COLO668 (cell line): ENCODE results near the gene C10orf67.
"Not testable (repeated sequence)": the region's sequence is repeated elsewhere in the genome, so short reads cannot be mapped to it uniquely, and the experiment has no call there.

Experiments used
- DNase-seq: peaks from one replicate; lab custom pipeline; 2025; ENCODE audit not compliant: unreplicated experiment; lab: John Stamatoyannopoulos, UW

The C10orf67 gene

DNA sequence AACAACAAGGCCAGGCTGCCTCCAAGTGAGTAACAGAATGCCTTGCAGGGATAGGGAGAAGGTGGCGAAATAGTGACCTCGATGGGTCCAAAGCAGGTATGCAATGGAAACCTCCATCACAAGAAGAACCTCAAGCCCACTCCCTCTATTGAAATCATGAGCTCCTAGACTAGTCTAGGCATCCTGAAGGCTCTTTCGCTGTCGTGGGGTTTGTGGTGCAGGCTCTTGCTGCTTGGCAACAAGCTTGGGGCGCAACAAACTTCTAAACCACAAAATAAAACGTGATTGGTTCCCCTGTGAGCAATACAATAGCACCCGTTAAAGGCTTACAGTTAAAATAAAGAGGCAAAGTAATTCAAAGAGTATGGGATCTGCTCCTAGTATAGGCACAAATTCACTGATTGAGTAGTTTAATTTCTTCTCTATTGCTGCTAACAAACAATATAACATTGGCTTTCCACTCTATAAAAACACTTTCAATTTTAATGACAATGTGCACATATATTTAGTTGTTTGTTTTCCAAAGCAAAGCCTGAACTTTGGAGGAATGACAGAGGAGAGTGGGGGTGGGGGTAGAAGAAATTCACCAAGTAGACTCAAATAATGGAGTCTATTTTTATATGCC lies 64.1 kb downstream of the C10orf67 start:
- no peak for DNase-seq

DNA sequence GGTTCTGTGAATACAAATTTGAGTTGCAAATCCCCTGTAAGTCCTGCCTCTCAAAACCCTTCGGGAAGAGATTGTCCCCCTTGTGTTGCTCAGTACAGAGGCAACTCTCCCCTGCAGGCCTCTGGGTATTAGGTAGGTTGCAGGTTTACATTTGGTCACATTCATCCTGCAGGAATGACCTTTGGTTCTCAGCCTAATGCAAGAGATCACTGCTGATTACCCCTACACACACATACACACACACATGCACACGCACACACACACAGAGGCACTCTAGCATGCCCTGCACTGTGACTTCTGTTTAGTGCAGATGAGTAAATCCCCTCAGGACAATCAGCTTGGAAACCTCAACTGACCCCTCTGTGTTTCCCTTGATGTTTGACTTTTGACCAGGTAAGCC lies 69.2 kb downstream of the C10orf67 start:
- DNase-seq: no peak

DNA sequence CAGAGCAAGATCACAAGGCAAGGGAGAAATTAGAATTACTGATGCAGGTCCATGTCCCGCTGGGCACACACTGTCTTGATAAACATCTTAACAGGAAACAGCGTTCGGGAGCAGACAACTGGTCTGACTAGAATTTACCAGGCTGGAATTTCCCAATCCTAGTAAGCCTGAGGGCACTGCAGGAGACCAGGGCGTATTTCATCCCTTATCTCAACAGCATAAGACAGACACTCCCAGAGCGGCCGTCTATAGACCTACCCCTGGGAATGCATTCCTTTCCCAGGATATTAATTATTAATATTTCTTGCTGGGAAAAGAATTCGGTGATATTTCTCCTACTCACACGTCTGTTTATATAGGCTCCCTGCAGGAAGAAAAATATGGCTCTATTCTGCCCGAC lies 70.4 kb downstream of the C10orf67 start:
- not testable (repeated sequence) for DNase-seq

DNA sequence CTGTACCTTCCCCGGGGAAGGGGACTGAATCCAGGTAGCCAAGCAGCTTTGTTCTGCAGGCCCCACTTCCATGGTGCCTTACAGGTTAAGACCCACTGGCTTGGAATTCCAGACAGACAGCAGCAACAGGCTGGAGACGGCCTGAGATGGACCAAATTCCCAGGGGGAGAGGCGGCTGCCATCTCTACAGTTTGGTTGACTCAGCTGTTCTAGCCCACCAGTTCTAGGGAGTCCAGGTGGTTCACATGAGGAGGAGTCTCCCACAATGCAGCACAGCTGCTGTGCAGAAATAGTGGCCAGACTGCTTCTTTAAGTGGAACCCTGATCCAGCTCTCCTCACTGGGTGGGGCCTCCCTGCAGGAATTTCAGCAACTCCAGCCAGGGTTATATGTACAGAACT lies 74.1 kb downstream of the C10orf67 start:
- no peak for DNase-seq

DNA sequence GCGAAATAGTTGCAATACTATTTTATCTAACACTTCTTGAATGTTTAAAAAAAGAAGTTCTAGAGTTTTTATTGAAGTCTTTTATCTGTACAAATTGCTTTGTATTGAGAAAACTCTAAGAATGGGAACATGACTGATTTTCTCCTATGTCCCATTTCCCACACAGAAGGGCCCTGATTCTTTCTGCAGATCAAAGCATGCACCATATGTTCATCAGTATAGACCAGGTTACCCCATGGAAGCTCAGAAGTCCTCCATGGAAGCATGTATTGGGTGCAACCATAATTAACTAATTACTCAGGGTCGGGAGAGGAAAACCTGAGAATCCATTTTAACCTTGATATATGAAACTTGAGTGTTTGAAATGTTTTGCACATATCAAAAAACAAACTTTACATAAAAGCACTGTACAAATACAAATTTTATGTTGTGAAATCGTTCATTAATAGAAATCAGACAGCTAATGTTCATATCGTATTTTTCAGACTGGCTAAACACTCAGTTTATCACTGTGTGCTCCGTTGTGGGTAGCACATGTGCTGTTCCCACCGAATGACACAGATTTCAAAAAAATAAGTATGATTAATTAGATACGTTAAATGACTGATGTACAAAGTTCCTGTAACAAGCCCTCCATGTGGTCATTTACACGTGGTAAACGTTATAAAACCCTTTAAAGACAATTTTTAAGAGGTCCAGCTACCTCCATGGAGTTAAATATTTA lies 81.0 kb downstream of the C10orf67 start:
- DNase-seq: no peak

DNA sequence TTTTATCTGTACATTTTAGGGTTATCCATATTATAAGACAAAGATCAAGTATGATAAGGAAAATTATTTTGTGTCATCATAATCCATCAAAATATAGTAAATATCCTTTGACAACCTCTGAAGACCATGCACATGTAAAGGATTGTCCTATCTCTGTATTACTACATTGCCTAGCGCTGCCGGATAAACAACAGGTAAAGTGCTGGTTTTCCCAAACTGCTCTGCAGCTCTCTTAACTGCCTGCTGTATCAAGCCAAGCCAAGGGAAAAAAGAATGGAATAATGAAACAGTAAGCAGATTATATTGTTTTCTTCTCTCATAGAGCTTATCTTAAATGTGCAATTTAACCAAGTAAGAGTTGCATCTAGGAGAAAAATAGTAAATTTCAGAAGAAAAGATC lies 81.7 kb downstream of the C10orf67 start:
- DNase-seq: no peak

DNA sequence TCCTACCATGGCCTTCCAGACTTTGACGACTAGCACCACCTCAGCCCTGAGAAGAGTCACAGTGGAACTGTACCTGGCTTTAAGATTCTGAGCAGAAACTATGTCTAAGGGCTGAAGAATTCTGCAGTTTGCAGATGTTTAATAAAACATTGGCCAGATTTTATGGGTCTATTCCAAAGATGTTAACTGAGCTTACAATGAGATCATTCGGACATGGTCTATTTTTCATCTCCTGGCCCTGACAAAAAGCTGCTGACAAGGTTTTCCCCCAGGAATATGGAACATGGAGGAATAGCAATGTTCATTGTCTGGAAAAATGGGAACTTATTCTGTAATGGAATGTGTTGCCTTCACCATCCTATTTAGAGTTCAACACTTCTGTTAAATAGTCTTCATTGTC lies 86.1 kb downstream of the C10orf67 start:
- DNase-seq: no peak

DNA sequence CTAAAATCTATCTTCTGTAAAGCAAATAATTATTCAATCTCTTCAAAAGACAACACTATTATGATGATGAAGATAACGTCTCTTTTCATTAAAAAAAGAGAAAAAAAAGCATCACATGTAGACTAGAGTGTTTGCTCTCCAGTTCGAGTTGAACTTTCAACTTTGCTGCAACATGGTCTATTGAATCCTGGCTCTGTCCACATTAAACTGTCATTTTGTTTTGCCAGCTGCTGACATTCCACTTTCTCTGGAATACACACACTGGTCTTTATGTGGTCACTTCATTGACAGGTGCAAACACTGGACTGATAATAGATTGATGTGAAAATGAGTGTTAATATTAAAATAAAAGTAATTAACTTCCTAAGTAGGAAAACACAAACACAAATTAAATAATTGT lies 90.8 kb downstream of the C10orf67 start:
- peak; percentile 13 for DNase-seq

DNA sequence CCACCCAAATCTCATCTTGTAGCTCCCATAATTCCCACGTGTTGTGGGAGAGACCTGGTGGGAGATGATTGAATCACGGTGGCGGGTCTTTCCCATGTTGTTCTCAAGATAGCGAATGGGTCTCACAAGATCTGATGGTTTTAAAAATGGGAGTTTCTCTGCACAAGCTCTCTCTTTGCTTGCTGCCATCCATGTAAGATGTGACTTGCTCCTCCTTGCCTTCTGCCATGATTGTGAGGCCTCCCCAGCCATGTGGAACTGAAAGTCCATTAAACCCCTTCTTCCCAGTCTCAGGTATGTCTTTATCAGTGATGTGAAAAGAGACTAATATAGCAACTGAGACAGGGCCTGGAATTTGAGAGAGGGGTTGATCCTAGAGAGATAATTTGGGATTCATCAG lies 91.7 kb downstream of the C10orf67 start:
- not testable (repeated sequence) for DNase-seq

DNA sequence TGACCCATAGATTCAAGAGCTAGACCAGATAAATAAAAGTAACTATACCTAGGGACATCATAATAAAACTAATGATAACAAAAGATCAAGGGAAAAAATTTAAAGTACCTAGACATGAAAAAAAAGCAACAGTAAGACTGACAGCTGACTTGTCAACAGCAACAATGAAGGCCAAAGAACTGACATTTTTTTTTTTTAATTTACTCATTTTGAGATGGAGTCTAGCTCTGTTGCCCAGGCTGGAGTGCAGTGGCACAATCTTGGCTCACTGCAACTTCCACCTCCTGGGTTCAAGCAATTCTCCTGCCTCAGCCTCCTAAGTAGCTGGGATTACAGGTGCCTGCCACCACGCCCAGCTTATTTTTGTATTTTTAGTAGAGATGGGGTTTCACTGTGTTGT lies 102.8 kb downstream of the C10orf67 start:
- DNase-seq: not testable (repeated sequence)

DNA sequence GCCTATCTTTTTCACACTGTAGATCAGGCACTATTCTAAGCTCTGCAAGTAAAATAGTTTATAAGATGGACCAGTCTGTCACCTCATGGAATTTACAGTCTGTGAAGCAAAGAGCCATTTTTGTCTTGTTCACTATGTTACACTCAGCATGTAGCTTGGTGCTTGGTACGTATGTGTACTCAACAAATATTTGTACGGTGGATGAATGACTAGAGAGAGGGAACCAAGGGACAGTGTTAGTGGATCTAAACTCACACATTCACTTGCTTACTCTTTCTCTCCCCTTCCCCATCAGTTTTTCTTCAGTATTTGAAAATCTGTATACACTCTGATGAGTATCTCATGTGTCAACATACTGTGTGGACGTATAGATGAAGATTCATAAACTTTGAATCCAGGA lies 106.6 kb downstream of the C10orf67 start:
- no peak for DNase-seq

DNA sequence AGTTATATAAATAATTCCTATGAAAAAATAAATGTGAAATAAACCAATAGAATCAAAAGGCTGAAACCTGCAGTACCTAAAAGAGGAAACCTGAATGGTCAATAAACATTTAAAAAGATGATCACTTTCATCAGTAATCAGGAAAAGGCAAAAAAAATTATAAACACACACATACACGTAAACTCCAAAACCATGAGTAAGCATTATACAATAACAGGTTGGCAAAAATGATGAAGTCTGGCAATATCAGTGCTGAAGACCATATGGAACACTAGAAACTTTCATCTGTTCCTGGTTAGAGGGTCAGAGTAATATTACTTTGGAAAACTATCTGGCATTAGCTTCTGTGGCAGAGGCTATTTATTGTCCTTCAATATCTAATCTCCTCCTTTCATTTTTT lies 114.0 kb downstream of the C10orf67 start:
- no peak for DNase-seq

DNA sequence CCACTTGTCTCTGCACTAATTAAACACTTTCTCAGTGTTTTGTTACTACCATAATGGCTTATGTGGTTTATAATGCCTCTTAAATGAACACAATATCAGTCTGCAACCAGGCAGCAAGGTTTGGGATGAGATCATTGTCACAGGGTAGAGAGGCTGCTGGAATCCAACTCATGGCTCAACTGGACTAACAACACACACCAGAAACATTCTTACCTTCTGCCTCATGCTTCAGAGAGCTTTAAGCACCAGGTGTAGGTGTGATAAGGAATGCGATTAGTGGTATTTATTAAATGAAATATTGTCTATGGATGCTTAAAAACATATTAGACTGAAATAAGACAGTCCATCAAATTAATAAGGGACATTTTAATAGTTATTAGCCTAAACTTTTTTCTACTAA lies 127.1 kb downstream of the C10orf67 start:
- no peak for DNase-seq

DNA sequence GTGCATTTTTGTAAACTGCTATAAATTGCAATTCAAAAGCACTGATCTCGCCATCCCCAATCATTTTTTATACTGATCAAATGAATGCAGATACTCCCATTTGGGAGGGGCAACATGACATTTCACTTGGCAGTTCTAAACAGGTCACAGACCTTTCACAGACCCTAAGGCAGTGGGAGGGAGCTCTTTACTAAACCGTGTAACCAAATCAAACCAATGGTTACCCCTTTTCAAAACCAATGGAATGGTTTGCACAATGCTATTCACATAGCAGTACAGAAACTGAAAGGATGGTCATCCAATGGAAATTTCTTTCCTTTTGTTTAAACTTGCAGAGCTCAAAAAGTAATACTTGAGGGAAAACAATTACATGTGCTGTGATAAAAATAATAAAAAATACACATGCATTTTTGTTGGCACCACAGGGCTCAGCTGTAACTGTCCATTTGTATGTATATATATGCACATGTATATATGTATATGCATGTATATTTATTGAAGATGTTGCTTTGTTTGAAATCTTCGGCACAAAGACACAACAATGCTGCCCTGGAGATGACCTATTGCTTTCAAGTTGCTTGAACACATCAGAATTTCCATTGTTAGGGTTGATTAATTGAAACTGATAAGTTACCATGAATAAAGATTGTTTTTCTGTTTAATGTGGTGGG lies 138.5 kb downstream of the C10orf67 start:
- DNase-seq: no peak

DNA sequence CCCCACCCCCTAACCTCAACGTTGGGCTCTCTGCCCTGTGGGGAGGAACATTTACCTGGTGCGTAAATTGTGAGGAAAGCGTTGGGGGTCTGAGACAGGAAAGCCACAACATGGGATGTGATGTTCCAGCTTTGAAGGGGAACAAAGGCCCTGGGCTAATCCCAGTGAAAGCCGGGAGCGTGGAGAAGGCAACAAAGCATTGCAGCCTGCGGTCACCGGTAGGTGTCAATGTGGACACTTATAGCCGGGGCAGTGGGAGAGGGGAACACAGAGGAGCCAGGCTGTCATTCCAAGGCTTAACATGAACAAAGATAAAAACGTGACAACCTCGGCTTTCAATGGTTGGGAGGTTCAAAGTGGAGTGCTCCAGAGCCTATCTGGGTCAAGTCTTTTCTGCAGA lies 139.8 kb downstream of the C10orf67 start:
- no peak for DNase-seq

DNA sequence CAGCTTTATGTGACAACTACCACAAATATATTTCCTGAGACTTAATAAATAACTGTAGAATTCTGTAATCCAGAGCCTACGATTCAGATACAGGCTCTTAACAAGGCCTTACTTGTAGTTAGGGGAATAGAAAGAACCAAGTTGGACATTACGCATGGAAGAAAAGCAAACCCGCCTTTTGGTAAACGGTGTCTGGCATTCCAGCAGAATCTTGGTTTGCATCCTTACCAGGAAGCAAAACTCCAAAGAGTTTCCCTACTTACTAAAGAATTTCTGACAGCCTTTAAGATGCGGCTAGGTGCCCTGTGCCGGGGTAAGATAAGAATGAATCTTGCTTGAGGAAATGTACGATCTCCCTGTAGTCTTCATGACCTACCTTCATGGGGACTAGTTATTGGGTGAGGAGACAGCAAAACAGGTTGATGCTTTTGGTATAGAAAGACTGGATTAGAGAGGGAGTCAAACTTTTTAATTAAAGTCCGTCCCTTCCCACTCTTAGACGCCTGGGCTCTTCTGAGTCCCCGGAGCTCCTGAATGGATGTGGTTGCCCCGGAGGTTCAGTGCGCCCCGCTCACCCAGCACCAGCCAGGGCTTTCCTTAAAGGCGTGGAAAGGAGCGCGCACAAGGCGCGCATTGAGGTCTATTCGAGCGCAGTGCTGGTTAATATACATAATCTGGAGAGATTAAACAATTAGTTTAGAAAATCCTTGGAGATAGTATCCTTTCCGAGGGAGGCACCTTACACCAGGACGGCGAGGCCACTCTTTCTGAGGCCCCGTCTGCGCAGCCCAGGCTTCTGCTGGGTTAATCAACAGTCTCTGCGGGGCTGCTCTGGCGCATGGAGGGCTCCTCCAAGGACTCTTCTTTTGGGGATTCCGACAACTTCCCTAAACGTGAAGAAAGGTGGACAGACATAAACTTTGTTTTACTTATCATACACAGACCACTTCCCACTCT lies 140.9 kb downstream of the C10orf67 start:
- no peak for DNase-seq

DNA sequence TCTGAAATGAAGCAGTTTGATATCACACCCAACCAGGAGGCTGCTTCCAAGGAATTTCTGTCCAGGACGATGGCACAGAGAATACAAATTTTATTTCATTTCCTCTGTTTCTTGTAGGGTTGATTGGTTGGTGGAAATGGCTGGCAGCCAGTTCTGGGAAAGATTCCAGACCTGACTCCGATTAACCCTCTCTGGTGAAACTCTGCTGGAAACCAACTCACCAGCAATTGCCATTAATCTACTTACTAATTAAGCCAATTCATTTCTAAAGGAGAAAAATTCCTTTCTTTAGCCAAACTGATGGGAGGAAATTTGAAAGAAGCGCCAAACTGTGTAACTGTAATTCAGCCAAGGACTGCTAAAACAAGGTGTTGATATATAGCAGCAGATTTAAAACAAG lies 141.8 kb downstream of the C10orf67 start:
- DNase-seq: no peak

DNA sequence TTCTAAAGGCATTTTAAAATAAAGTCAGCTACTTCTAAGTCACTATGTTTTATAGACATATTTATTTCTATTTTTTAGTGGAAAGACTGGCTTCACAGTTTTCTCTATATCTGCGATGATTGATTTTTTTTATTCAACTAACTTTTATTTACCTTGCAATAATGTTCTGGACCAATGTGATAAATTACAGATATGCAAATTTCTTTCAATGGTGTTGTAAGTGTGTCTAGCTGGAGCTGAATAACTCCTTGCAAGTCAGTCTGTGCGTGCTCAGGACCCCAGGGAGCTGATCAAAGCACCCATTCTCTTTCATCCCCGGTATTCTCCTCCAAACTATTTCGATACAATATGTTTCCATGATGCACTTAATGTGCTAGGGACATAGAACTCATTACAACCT lies 142.8 kb downstream of the C10orf67 start:
- no peak for DNase-seq

DNA sequence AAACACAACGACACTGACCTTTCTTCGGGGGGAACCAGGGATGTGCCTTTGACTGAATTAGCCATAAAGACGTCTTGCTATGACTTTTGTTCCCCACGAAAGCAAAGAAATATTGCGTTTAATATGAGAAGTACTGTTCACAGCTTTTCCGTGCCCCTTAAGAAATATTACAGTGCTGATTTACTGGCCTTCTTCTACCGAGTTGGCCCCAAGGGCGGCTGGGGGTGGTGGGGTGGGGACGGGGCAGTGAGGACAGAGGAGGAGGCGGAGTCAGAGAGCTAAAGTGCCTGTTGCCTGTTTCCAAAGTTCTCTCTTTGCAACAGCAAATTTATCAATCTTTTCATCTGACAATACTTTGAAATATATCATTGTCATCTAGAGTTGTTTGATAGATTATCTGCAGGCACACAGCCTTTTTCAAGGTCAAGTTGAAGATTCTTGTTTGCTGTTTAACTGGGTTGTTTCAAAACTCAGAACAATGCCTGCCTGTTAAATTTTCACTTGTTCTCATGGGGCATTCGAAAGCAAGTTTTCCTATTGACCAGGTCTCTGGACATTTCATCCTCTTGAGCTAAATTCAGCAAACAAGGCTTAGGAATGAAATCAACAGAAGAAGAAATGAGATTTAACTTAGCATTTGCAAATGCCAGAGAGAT lies 143.5 kb downstream of the C10orf67 start:
- DNase-seq: no peak

DNA sequence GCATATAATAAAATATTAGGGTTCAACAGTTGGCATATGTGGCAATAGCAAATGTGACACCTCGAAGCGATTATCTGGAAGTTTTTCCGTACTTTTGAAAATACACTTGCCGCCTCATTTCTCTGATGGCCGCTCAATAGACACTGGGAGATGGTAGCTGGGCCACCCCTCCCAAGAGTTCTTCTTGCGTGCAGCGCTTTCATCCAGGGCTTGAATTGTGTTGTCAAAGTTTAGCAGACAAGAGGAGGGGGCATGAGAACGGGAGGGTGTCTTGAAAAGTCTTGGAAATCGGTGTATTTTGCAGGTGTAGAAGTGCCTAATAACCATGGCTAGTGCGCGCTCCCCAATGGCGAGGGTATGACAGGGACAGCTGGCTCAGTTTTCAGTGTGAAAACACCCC lies 144.0 kb downstream of the C10orf67 start:
- DNase-seq: no peak
